Fibroblast of the aortic adventitia (primary cell): ENCODE data around the gene MTMR11. TPM values are rescaled to one million over a fixed set of nuclear protein-coding genes. Genes with fewer than 3 reads are reported as not detected.

Experiments
- DNase-seq: peaks from one replicate; pipeline ENCODE4 v3.0.0-alpha.2; 2010; ENCODE audit warnings: low read depth
- H3K4me3 ChIP-seq: 2 replicates; pipeline ENCODE4 v1.5.1; 2011; ENCODE audit warnings: low read depth, mild to moderate bottlenecking, control low read depth, low read length, moderate library complexity
- total RNA-seq: library from RNA; depleted of rRNA; stranded (reverse); fragments of >200 nt; gene quantifications from 2 replicates; pipeline ENCODE4 v1.2.3, GENCODE V29; 2012; ENCODE audit warnings: low replicate concordance
- TF ChIP-seq, protein P1 (sequence below): IDR thresholded peaks from 2 replicates; pipeline ENCODE4 v1.5.1; 2011; ENCODE audit warnings: mild to moderate bottlenecking, low read length, control low read depth, inconsistent platforms; ENCODE audit not compliant: insufficient read depth

MTMR11 gene, protein sequence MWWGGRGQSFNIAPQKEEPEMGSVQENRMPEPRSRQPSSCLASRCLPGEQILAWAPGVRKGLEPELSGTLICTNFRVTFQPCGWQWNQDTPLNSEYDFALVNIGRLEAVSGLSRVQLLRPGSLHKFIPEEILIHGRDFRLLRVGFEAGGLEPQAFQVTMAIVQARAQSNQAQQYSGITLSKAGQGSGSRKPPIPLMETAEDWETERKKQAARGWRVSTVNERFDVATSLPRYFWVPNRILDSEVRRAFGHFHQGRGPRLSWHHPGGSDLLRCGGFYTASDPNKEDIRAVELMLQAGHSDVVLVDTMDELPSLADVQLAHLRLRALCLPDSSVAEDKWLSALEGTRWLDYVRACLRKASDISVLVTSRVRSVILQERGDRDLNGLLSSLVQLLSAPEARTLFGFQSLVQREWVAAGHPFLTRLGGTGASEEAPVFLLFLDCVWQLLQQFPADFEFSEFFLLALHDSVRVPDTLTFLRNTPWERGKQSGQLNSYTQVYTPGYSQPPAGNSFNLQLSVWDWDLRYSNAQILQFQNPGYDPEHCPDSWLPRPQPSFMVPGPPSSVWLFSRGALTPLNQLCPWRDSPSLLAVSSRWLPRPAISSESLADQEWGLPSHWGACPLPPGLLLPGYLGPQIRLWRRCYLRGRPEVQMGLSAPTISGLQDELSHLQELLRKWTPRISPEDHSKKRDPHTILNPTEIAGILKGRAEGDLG
- total RNA-seq = 7.3 and 22.1 TPM in 2 replicates

DNA sequence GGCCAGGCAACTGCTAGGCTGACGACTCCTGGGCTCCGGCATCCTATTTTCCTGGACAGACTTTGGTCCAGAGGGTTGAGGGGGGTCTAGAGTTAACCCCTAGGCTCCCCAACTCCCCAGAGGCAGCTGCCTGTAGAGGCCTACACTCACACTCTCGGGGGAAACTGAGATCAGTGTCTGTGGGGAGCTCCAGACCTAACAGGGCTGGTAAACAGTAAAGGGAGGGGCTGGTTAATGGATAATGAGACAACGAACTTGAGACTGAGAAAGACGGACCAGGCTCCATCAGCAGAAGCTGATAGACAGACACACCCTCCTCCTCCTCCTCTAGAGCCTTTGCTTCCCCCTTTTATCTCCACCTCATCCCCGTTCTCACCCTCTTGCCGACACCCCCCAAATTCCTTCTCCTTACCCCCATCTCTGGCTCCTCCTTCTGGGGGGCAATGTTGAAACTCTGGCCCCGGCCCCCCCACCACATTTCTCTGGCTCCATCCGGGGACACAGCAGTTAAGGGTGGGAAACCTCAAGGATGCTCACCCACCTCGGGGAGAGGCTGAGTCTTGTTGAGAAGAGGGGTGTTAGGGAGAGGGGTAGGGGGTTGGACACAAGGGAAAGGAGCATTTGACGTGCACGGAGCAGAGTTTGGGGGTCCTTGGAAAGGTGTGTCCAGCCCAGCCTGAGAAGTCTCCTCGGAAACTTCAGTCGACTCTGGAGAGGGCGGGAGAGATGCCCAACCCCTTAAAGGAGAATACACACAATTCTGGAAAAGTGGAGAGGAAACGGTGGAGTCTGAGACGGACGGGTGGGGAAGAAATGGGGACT lies at the start of gene MTMR11:
MTMR11 (minus strand) TSS at position 710 of the 822 bp plus-strand sequence; CDS start at position 478, 232 bp downstream.
- H3K4me3 ChIP-seq = peak within 1 kb of the TSS; percentile 89
- TF ChIP-seq, protein P1, sequence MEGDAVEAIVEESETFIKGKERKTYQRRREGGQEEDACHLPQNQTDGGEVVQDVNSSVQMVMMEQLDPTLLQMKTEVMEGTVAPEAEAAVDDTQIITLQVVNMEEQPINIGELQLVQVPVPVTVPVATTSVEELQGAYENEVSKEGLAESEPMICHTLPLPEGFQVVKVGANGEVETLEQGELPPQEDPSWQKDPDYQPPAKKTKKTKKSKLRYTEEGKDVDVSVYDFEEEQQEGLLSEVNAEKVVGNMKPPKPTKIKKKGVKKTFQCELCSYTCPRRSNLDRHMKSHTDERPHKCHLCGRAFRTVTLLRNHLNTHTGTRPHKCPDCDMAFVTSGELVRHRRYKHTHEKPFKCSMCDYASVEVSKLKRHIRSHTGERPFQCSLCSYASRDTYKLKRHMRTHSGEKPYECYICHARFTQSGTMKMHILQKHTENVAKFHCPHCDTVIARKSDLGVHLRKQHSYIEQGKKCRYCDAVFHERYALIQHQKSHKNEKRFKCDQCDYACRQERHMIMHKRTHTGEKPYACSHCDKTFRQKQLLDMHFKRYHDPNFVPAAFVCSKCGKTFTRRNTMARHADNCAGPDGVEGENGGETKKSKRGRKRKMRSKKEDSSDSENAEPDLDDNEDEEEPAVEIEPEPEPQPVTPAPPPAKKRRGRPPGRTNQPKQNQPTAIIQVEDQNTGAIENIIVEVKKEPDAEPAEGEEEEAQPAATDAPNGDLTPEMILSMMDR = no peak
- peak; percentile 45 for DNase-seq

DNA sequence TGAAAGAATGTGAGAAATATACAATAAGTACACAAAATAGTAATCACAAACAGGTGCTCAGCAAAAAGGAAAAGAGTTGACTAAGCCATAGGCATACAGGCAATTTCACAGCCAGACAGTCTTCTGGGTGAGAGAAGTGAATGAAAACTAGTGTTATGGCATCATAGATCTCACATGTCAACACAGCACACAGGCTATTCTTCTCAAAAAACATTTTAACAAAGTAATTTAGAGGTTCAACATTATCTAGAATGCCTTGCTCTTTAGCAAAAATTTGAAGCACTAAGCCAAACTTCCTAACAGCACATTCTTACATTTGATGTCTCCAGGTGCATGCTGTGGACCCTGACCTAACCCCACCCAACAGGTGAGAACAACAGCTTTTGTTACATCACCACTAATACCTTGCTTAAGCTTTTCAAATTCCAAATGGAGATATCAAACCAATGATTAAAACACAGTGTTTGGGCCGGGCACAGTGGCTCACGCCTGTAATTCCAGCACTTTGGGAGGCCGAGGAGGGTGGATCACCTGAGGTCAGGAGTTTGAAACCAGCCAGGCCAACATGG lies 43.4 kb upstream of the MTMR11 start:
- DNase-seq = no peak
- TF ChIP-seq, protein P1 = no peak
- no peak overlapping the region for H3K4me3 ChIP-seq

DNA sequence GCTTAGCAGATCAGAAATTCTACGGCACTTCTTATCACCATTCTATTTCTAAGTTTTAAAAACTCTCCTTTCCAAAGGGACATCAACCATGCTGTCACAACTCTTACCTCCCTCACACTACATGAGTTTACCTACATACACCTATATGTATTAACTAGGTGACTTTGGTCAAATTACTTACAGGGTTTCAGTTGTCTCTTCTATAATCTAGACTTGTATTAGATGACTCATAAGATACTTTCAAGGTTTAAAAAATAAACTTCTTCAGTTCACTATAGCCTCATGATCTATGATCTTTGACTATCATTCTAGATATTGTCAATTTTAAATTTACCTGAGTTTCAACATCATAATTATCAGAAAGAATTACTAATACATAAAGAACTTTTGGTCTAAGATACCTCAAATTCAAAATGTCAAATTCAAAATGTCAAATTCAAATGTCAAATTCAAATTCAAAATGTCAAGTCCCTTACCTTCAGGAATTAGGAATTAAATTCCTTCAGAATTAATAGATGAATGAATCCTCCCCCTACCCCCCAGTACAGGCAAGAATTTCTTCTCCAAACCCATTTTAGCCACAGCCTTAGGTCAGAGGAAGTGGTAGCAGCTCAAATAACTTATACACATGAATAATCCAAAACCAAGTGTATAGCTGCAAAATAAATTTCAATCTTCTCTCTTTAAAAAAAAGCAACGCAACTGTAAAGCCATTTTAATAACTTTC lies 42.7 kb upstream of the MTMR11 start:
- no peak overlapping the region for H3K4me3 ChIP-seq
- TF ChIP-seq, protein P1 = no peak
- DNase-seq = no peak

DNA sequence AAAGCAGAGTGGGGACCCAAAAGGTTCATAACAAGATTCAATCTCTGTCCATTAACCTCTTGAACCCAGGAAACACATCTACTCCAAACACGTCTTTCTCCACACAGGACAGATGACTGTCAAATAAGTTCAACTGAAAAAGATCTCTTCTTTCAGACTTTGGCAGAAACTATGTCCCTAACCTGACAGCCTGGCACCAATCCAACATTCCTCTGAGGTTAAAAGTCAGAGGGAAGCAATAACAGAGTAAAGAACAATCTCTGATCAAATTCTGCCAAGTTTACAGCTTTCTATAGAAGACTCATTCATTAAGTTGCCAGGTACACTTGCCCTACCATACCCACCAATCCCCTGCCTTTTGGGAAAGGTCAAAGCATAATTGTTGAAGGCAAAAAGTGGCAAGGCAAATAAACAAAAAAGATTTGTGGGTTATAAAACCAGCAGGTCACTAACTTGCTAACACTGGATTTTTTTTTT lies 41.9 kb upstream of the MTMR11 start:
- TF ChIP-seq, protein P1 = no peak
- DNase-seq = no peak
- no peak overlapping the region for H3K4me3 ChIP-seq

DNA sequence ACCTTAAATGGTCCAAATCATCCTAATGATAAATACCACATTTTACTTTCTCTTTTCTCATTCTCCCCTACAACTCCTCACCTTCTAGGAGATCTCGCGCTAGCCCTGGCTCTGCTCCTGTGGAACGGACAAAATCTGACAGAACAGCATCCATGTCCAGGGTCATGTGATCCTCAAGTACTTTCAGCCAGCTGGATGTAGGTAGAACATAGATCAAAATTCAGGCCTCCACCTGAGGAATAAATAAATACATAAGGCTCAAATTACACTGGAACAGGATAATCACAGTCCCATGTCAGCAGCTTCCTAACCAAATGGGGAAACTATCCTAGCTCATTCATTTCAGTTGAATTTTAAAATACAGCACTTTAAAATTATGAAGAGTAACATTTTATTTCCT lies 40.7 kb upstream of the MTMR11 start:
- no peak overlapping the region for H3K4me3 ChIP-seq
- TF ChIP-seq, protein P1 = no peak
- DNase-seq = no peak
